Gastrocnemius medialis (tissue), 4 donors: ENCODE data around the gene NRCAM.

Experiments
- POLR2A ChIP-seq, 2 donors: fragments of 450-650 bp; IDR thresholded peaks; one replicate each; pipeline ENCODE4 v1.6.1; 2017; ENCODE audit warnings: antibody characterized with exemption in 2 of 2, mild to moderate bottlenecking in 2 of 2, moderate library complexity in 2 of 2
- TF ChIP-seq, protein P1 (sequence below), 5 experiments: fragments of 450-650 bp in 3 of 5; fragments of 200-600 bp in 2 of 5; sonication (generic) in 2 of 5; IDR thresholded peaks in 4 of 5; conservative IDR thresholded peaks in 1 of 5; 1 replicate in 4 of 5; 2 replicates in 1 of 5; pipeline ENCODE4 v1.5.1; 2016 to 2019; ENCODE audit warnings: antibody characterized with exemption in 5 of 5, mild to moderate bottlenecking in 3 of 5, moderate library complexity in 3 of 5

GRCh38 chr7:108246227-108246837, 209.9 kb downstream of the NRCAM start:
- TF ChIP-seq, protein P1, sequence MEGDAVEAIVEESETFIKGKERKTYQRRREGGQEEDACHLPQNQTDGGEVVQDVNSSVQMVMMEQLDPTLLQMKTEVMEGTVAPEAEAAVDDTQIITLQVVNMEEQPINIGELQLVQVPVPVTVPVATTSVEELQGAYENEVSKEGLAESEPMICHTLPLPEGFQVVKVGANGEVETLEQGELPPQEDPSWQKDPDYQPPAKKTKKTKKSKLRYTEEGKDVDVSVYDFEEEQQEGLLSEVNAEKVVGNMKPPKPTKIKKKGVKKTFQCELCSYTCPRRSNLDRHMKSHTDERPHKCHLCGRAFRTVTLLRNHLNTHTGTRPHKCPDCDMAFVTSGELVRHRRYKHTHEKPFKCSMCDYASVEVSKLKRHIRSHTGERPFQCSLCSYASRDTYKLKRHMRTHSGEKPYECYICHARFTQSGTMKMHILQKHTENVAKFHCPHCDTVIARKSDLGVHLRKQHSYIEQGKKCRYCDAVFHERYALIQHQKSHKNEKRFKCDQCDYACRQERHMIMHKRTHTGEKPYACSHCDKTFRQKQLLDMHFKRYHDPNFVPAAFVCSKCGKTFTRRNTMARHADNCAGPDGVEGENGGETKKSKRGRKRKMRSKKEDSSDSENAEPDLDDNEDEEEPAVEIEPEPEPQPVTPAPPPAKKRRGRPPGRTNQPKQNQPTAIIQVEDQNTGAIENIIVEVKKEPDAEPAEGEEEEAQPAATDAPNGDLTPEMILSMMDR (IDR thresholded peaks at IDR 0.05 in 4 of 5, conservative IDR thresholded peaks at IDR 0.05 in 1 of 5), result no peak
- no peak for TF ChIP-seq POLR2A (IDR thresholded peaks at IDR 0.05)
